Right lobe of liver (tissue), 6 donors: ENCODE measurements around the gene STAT1. TPM values are rescaled to one million over a fixed set of nuclear protein-coding genes. Genes with fewer than 3 reads are reported as not detected.

ENCODE experiments used
- ATAC-seq, 4 donors: fragments of 200-7000 bp; cut with Tn5 transposase; one replicate each; pipeline ENCODE4 v1.9.1; 2020; ENCODE audit warnings: mild to moderate bottlenecking in 4 of 4, moderate library complexity in 4 of 4
- DNase-seq, 3 donors: peaks; one replicate each; pipeline ENCODE4 v3.0.0-alpha.2; 2020
- H3K27ac ChIP-seq, 3 donors: fragments of 200-600 bp; one replicate each; pipeline ENCODE4 v1.8.0; 2022
- H3K27me3 ChIP-seq, 2 donors: fragments of 200-600 bp; one replicate each; pipeline ENCODE4 v1.8.0; 2022
- H3K36me3 ChIP-seq, 4 donors: fragments of 200-600 bp; sonication (generic) in 1 of 4; one replicate each; pipeline versions ENCODE4 v1.5.1 to v1.8.0; 2017 to 2022; ENCODE audit warnings: control low read depth in 1 of 4
- H3K4me1 ChIP-seq, 4 donors: fragments of 200-600 bp; sonication (generic) in 1 of 4; one replicate each; pipeline versions ENCODE4 v1.5.1 to v1.8.0; 2017 to 2022; ENCODE audit warnings: control low read depth in 1 of 4
- H3K4me3 ChIP-seq, 3 donors: fragments of 200-600 bp; one replicate each; pipeline ENCODE4 v1.8.0; 2022
- H3K9me3 ChIP-seq, 4 donors: fragments of 200-600 bp; sonication (generic) in 1 of 4; one replicate each; pipeline versions ENCODE4 v1.5.1 to v1.8.0; 2017 to 2022; ENCODE audit warnings: control low read depth in 1 of 4
- POLR2A ChIP-seq: fragments of 450-650 bp; IDR thresholded peaks from one replicate; pipeline ENCODE4 v1.6.1; 2017; ENCODE audit warnings: antibody characterized with exemption, mild to moderate bottlenecking
- WGBS: methylation state at CpG from one replicate; pipeline ENCODE4 v1.1.6; 2018; ENCODE audit warnings: low coverage, low lambda C conversion rate; ENCODE audit not compliant: insufficient coverage; ENCODE audit errors: missing lambda C conversion rate; 5-methylcytosine and 5-hydroxymethylcytosine counted together
- intact Hi-C, 2 donors: fragments of 100-400 bp; cut with DNase I; formaldehyde crosslinking; loops; one replicate each; pipeline versions ENCODE4 v1.11.2 to v1.14.1; 2022
- total RNA-seq, 6 experiments: library from RNA; depleted of rRNA in 2 of 6; stranded (reverse); fragments of >200 nt in 2 of 6; fragmentation: NEBNext Ultra II Directional in 3 of 6; extraction: Animal tissue kit (Norgen Biotek cat#: 25700) in 3 of 6; gene quantifications; one replicate each; pipeline versions ENCODE4 v1.1.0 to v1.2.4, GENCODE V29; 2016 to 2023
- TF ChIP-seq, protein P1 (sequence below), 4 donors: fragments of 200-600 bp in 3 of 4; fragments of 450-650 bp in 1 of 4; IDR thresholded peaks; one replicate each; pipeline versions ENCODE4 v1.5.1 to v1.8.0; 2016 to 2022; ENCODE audit warnings: antibody characterized with exemption in 4 of 4, mild to moderate bottlenecking in 2 of 4
- donor health status: DM: no; HTN: yes; CAD: no.
- donor health status: DM: no; HTN: no; CAD: no.
- donor health status: DM: no; HTN: no; CAD: no.
- donor health status: DM: no; HTN: yes; CAD: no.
- donor health status: DM: no; HTN: yes; CAD: no.

The STAT1 gene
- total RNA-seq, 6 experiments from 2014 or later = 28.9 to 72.3 (median 48.5) TPM

- Histone ChIP-seq H3K27ac (no peak overlapping the region), H3K27me3 (no peaks in the 10 kb centered on the region), H3K4me1 (peaks cover 0 to 4% (median 0%) of the 10 kb centered on the region in 4 donors), H3K9me3 (no peaks in the 10 kb centered on the region), H3K36me3 (no peaks in the 10 kb centered on the region), H3K4me3 (no peak overlapping the region)
- no peak for TF ChIP-seq POLR2A
- TF ChIP-seq, protein P1, sequence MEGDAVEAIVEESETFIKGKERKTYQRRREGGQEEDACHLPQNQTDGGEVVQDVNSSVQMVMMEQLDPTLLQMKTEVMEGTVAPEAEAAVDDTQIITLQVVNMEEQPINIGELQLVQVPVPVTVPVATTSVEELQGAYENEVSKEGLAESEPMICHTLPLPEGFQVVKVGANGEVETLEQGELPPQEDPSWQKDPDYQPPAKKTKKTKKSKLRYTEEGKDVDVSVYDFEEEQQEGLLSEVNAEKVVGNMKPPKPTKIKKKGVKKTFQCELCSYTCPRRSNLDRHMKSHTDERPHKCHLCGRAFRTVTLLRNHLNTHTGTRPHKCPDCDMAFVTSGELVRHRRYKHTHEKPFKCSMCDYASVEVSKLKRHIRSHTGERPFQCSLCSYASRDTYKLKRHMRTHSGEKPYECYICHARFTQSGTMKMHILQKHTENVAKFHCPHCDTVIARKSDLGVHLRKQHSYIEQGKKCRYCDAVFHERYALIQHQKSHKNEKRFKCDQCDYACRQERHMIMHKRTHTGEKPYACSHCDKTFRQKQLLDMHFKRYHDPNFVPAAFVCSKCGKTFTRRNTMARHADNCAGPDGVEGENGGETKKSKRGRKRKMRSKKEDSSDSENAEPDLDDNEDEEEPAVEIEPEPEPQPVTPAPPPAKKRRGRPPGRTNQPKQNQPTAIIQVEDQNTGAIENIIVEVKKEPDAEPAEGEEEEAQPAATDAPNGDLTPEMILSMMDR (IDR thresholded peaks at IDR 0.05) = no peak
- DNase-seq (no peak), ATAC-seq (peak in 2 of 4 donors; percentile 35 to 38)
- intact Hi-C loops = no loop called here
- WGBS = 63% methylated on average over 2 of the region's 2 CpGs
Measured at GRCh38 chr2:190948671-190949070, 65.3 kb downstream of the STAT1 start.

DNA sequence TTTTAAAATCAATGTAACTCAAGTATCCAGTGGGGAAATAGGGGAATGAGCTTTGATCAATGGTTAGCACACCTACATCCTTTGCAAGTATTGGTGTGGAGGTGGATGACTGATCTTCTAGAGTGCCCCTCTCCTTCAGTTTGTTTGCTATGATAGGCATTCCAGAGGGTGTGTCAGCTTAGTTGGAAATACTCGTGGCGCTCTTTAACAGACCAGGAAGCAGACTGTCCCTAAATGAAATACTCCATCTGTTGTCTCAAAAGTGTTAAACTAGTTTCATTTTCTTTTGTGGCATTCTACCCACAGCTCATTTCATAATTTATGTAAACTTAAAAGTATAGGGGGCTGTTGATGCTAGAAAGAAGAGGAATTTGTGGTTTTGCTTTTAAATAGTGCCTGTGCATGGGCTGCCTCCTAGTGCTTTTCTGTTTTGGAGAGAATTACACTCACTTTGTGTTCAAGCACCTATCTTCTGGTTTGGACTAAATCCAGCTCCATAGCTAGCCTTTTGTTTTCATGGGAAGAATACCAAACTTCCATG is 66.2 kb downstream of the STAT1 start:
- no peak overlapping the region for H3K27ac ChIP-seq
- no peak for DNase-seq
- no peaks in the 10 kb centered on the region for H3K9me3 ChIP-seq
- H3K4me1 ChIP-seq = peaks cover 0 to 4% (median 0%) of the 10 kb centered on the region in 4 donors
- WGBS = 38% methylated on average over 2 of the region's 2 CpGs
- no peak for TF ChIP-seq POLR2A
- TF ChIP-seq, protein P1 (IDR thresholded peaks at IDR 0.05) = peak in 1 of 4 donors; percentile 0
- ATAC-seq = peak; percentile 48 to 73 (median 52)
- H3K4me3 ChIP-seq = no peak overlapping the region
- H3K36me3 ChIP-seq = no peaks in the 10 kb centered on the region
- intact Hi-C loops = no loop called here
- no peaks in the 10 kb centered on the region for H3K27me3 ChIP-seq

DNA sequence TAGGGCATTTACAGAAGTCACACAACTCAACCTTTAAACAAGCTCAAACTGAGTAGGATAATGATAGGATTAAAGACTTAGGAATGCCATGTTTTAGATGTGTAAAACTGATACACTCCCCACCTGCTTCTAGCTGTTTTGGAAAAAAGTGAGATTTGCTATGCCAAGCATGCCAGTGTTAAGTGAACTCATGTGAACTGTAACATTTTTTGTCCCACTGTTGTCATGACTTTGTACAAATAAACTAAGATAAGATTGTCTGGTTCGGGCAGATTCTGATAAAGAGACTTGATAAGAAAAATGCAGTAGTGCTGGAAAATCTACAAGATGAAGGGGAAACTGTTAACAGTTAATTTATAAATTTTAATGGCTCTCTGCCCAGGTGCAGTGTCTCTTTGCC is 66.8 kb downstream of the STAT1 start:
- H3K4me1 ChIP-seq = peaks cover 0 to 4% (median 0%) of the 10 kb centered on the region in 4 donors
- DNase-seq = no peak
- WGBS = 11% methylated on average over 1 of the region's 1 CpG
- H3K36me3 ChIP-seq = no peaks in the 10 kb centered on the region
- no peaks in the 10 kb centered on the region for H3K27me3 ChIP-seq
- ATAC-seq = peak in 1 of 4 donors; percentile 50
- H3K27ac ChIP-seq = no peak overlapping the region
- TF ChIP-seq, protein P1 (IDR thresholded peaks at IDR 0.05) = no peak
- no peak for TF ChIP-seq POLR2A
- H3K4me3 ChIP-seq = no peak overlapping the region
- H3K9me3 ChIP-seq = no peaks in the 10 kb centered on the region
- intact Hi-C loops = no loop called here

- Histone ChIP-seq H3K4me1 (peaks cover 0 to 4% (median 0%) of the 10 kb centered on the region in 4 donors), H3K4me3 (no peak overlapping the region), H3K27me3 (no peaks in the 10 kb centered on the region), H3K36me3 (no peaks in the 10 kb centered on the region), H3K27ac (no peak overlapping the region), H3K9me3 (no peaks in the 10 kb centered on the region)
- DNase-seq (no peak), ATAC-seq (no peak)
- 60% methylated on average over 2 of the region's 2 CpGs for WGBS
- no peak for TF ChIP-seq POLR2A
- TF ChIP-seq, protein P1 (IDR thresholded peaks at IDR 0.05) = no peak
- intact Hi-C loops = no loop called here
Measured at GRCh38 chr2:190943706-190944105, 70.3 kb downstream of the STAT1 start.
